OCI-LY1 (cell line): ENCODE data around the gene RNU5B-1.

Experiments
- H2AFZ ChIP-seq: fragments of 200-600 bp; sonication (generic), shearing (Covaris generic); 2 replicates; pipeline ENCODE4 v1.6.0; 2014; ENCODE audit warnings: antibody characterized with exemption, mild to moderate bottlenecking, low read length
- H3F3A ChIP-seq: fragments of 200-600 bp; sonication (generic), shearing (Covaris generic); 2 replicates; pipeline ENCODE4 v1.6.0; 2014; ENCODE audit warnings: mild to moderate bottlenecking, antibody characterized with exemption, low read length, moderate library complexity; ENCODE audit not compliant: insufficient read depth
- H3K27ac ChIP-seq: fragments of 200-600 bp; sonication (generic); 2 replicates; pipeline ENCODE4 v1.5.1; 2014; ENCODE audit warnings: low read length, mixed run types, mild to moderate bottlenecking, low read depth; ENCODE audit not compliant: poor library complexity, severe bottlenecking
- H3K27me3 ChIP-seq: fragments of 200-600 bp; sonication (generic); 2 replicates; pipeline ENCODE4 v1.6.0; 2014; ENCODE audit warnings: antibody characterized with exemption, mild to moderate bottlenecking, low read length, moderate library complexity; ENCODE audit not compliant: insufficient read depth
- H3K36me3 ChIP-seq: fragments of 200-600 bp; sonication (generic); 2 replicates; pipeline ENCODE4 v1.6.1; 2014; ENCODE audit warnings: mild to moderate bottlenecking, antibody characterized with exemption, low read length, moderate library complexity, mixed read lengths; ENCODE audit not compliant: insufficient read depth
- H3K4me1 ChIP-seq: fragments of 200-600 bp; sonication (generic); 2 replicates; pipeline ENCODE4 v1.5.1; 2014; ENCODE audit warnings: mild to moderate bottlenecking, low read length, moderate library complexity; ENCODE audit not compliant: insufficient read depth, severe bottlenecking
- H3K4me2 ChIP-seq: fragments of 200-600 bp; sonication (generic), shearing (Covaris generic); 2 replicates; pipeline ENCODE4 v1.6.1; 2014; ENCODE audit warnings: low read length
- H3K4me3 ChIP-seq: fragments of 200-600 bp; sonication (generic); 2 replicates; pipeline ENCODE4 v1.5.1; 2014; ENCODE audit warnings: low read length, low read depth, mild to moderate bottlenecking, mixed read lengths; ENCODE audit not compliant: poor library complexity, severe bottlenecking
- H3K79me2 ChIP-seq: fragments of 200-600 bp; shearing (Covaris generic); 2 replicates; pipeline ENCODE4 v1.6.1; 2016; ENCODE audit warnings: mixed run types, low read length, mixed read lengths; ENCODE audit not compliant: insufficient read depth
- H3K9ac ChIP-seq: fragments of 200-600 bp; sonication (generic), shearing (Covaris generic); 2 replicates; pipeline ENCODE4 v1.6.1; 2014; ENCODE audit warnings: mild to moderate bottlenecking, low read length, mixed read lengths
- H3K9me2 ChIP-seq: fragments of 200-600 bp; sonication (generic), shearing (Covaris generic); 2 replicates; pipeline ENCODE4 v1.6.1; 2014; ENCODE audit warnings: low read depth, mild to moderate bottlenecking, low read length, mixed read lengths
- H3K9me3 ChIP-seq: fragments of 200-600 bp; shearing (Covaris generic); 2 replicates; pipeline ENCODE4 v1.6.1; 2014; ENCODE audit warnings: low read length, mixed read lengths
- H4K20me1 ChIP-seq: fragments of 200-600 bp; sonication (generic), shearing (Covaris generic); 2 replicates; pipeline ENCODE4 v1.6.0; 2016; ENCODE audit warnings: mild to moderate bottlenecking, low read length; ENCODE audit not compliant: insufficient read depth
- EZH2 ChIP-seq: fragments of 200-600 bp; sonication (generic), shearing (Covaris generic); IDR thresholded peaks from 2 replicates; pipeline ENCODE4 v1.8.0; 2017; ENCODE audit warnings: borderline replicate concordance, mixed run types, mild to moderate bottlenecking, antibody characterized with exemption, low read length, moderate library complexity, mixed read lengths
- TF ChIP-seq, protein P1 (sequence below): fragments of 200-600 bp; sonication (generic), shearing (Covaris generic); IDR thresholded peaks from 2 replicates; pipeline ENCODE4 v1.5.1; 2017; ENCODE audit warnings: mild to moderate bottlenecking, antibody characterized with exemption, low read length, moderate library complexity, mixed read lengths

RNU5B-1 gene

GRCh38 chr15:65333148-65333820, 28.8 kb downstream of the RNU5B-1 start:
- H3K27me3 ChIP-seq: peaks cover 15% of the 10 kb centered on the region; the same call in 1 of the 2 replicates
- no peaks in the 10 kb centered on the region for H3K9me3 ChIP-seq
- peaks cover 10% of the 10 kb centered on the region for H3K4me1 ChIP-seq

DNA sequence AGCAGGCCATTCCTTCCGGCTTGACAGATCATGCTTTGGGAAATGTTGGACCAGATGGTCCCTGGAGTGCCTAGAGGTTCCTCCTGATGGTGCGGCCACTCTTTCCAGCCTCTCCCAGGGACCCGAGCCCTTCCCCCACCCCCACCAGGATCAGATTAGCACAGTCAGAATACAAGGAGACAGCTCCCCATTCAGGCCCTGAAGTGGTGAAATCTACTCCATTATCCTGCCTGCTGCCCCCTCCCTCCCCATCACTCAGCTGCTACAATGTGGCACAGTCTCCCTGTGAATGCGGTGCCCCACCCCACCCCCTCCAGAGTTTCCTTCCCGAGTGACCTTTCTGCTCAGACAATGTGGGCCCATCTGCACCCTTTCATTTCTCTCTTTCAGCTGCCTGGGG, 29.4 kb downstream of the RNU5B-1 start:
- no peak for TF ChIP-seq EZH2
- TF ChIP-seq, protein P1, sequence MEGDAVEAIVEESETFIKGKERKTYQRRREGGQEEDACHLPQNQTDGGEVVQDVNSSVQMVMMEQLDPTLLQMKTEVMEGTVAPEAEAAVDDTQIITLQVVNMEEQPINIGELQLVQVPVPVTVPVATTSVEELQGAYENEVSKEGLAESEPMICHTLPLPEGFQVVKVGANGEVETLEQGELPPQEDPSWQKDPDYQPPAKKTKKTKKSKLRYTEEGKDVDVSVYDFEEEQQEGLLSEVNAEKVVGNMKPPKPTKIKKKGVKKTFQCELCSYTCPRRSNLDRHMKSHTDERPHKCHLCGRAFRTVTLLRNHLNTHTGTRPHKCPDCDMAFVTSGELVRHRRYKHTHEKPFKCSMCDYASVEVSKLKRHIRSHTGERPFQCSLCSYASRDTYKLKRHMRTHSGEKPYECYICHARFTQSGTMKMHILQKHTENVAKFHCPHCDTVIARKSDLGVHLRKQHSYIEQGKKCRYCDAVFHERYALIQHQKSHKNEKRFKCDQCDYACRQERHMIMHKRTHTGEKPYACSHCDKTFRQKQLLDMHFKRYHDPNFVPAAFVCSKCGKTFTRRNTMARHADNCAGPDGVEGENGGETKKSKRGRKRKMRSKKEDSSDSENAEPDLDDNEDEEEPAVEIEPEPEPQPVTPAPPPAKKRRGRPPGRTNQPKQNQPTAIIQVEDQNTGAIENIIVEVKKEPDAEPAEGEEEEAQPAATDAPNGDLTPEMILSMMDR: no peak
- Histone ChIP-seq H3K9me2 (no peaks in the 10 kb centered on the region), H3K9ac (no peak overlapping the region), H3K79me2 (no peaks in the 10 kb centered on the region), H3K27ac (no peak overlapping the region), H3K27me3 (peaks cover 15% of the 10 kb centered on the region; the same call in 1 of the 2 replicates), H3K9me3 (no peaks in the 10 kb centered on the region), H3K4me1 (peaks cover 10% of the 10 kb centered on the region), H4K20me1 (no peaks in the 10 kb centered on the region), H3F3A (no peaks in the 10 kb centered on the region), H2AFZ (no peak overlapping the region), H3K36me3 (no peaks in the 10 kb centered on the region), H3K4me3 (no peak overlapping the region), H3K4me2 (no peak overlapping the region)

More at GRCh38 chr15:65333148-65333820, 28.8 kb downstream of the RNU5B-1 start:
- no peaks in the 10 kb centered on the region for H4K20me1 ChIP-seq
- H3K79me2 ChIP-seq: no peaks in the 10 kb centered on the region
- H3F3A ChIP-seq: no peaks in the 10 kb centered on the region
- H3K27ac ChIP-seq: no peak overlapping the region
- H3K4me2 ChIP-seq: no peak overlapping the region
- no peak overlapping the region for H2AFZ ChIP-seq
- H3K9ac ChIP-seq: no peak overlapping the region
- no peak overlapping the region for H3K4me3 ChIP-seq
- H3K9me2 ChIP-seq: no peaks in the 10 kb centered on the region
- TF ChIP-seq, protein P1: no peak
- TF ChIP-seq EZH2: no peak
- no peaks in the 10 kb centered on the region for H3K36me3 ChIP-seq

- H3K4me1 ChIP-seq: peaks cover 10% of the 10 kb centered on the region
- H3K9ac ChIP-seq: no peak overlapping the region
- H3K4me2 ChIP-seq: no peak overlapping the region
Observed at GRCh38 chr15:65334586-65335231, 30.2 kb downstream of the RNU5B-1 start.

More at GRCh38 chr15:65334586-65335231, 30.2 kb downstream of the RNU5B-1 start:
- H3K27ac ChIP-seq: no peak overlapping the region
- H3K27me3 ChIP-seq: peaks cover 16% of the 10 kb centered on the region; the same call in 1 of the 2 replicates
- H3K4me3 ChIP-seq: no peak overlapping the region
- no peaks in the 10 kb centered on the region for H3F3A ChIP-seq
- H3K79me2 ChIP-seq: no peaks in the 10 kb centered on the region
- no peaks in the 10 kb centered on the region for H3K9me2 ChIP-seq
- H4K20me1 ChIP-seq: no peaks in the 10 kb centered on the region
- no peaks in the 10 kb centered on the region for H3K36me3 ChIP-seq
- TF ChIP-seq EZH2: no peak
- H2AFZ ChIP-seq: no peak overlapping the region
- H3K9me3 ChIP-seq: no peaks in the 10 kb centered on the region
